Posterior cingulate gyrus (tissue), 11 donors: Measurements from ENCODE around the gene PLEKHO1.

ENCODE experiments used
- DNase-seq, 10 donors: peaks; one replicate each; pipeline versions ENCODE4 v3.0.0 to v3.0.0-alpha.2; 2020 to 2021; ENCODE audit warnings: mixed read lengths in 3 of 10
- intact Hi-C: fragments of 100-400 bp; cut with DNase I; formaldehyde crosslinking; loops from one replicate; pipeline ENCODE4 v1.15.1; 2023

The PLEKHO1 gene

DNA sequence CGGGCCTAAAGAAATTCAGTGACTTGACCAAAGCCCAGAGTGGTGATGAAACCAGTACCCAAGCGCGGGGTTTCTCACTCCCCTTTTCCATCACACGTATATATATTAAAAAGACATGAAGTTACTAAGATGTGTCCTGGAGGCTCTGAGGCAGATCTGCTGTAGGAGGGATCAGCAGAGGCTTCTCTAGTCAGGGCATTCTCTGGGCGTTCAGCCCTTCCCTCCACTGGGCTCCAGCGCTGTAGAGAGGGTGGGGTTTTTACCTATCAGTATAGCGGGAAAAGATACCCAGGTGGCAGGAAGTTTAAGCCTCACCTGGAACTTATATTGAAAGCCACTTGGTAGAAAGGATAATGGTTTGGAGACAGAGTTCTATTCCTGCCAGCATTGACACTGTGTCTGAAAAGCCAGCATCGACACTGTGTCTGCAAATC, 862 bp upstream of the PLEKHO1 start:
- intact Hi-C loops, result no loop called here
- DNase-seq, result no peak

DNA sequence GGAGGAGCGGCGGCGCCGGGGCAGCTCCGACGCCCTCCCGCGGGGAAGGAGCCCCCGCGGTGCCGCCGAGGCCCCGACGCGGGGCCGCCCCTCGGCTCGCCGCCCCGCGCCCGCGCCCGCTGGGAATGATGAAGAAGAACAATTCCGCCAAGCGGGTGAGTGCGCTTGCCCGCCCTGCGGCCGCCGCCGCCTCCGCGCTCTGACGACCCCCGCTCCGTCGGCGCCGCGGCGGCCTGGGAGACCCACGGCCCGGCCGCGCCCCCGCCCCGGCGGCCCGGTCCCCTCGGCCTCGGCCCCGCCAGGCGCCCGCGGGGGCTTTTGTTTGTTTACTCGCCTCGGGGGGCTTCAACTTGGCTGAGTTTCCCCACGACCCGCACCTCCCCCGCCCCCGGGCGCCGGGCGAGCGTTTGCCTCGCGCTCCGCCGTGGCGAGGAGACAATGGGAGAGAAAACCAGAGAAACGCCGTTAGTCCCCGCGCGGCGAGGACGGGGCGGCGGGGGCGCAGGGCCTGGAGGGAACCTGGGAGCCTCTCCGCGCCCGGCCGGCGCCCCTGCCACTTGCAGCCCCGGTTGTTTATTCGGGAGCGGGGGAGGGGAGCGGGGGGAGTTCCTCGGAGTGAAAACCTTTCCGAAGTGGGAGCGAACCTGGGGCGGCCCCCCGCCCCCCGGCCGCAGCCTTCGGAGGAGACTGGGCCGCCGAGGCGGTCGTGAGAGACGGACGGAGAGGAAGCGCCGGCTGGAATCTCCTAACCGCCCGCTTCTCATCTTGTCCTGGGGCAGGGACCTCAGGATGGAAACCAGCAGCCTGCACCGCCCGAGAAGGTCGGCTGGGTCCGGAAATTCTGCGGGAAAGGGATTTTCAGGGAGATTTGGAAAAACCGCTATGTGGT, 661 bp downstream of the PLEKHO1 start:
- peak in 4 of 10 donors; percentile 21 to 82 (median 51) for DNase-seq
- intact Hi-C loops, result no loop called here

DNA sequence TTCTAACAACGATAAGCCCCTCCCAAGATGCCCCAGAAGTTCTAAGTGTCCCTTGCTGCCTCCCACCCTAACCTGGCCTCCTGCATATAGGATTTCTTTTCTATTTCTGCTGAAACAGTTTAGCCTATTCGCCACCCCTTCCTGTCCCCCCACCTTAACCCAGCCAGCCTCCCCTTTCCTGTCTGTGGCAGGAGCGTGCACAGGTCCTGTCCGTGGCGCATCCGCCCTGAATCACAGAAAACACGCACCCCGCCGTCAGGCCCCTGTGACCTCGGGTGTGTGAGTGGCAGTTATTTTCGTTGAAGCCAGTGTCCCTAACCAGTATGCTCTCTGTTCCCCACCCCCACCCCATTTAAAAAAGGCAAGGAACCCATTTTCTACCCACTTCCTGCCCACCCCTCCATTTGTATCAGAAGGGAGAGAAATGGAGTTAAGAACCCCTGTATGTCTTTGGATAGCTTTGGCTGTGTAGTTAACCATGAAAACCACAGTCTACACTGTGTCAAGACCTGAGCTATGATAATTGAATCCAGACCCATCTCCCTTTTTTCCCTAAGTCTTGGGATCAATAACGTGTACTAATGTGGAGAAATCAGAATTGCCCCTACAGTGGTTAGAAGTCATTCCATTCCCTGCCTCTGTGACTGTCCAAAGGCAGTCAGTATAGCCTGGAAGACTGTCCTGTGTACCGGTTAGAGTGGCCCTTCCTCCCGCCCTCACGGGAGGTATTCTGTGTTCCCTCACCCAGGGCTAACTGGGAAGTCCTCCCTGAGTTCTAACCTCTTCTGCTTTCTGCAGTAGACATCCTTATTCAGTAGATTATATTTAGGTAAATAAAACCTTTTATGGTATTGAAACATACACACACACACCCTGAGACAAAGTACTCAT, 1.8 kb downstream of the PLEKHO1 start:
- peak in 1 of 10 donors; percentile 87 for DNase-seq
- intact Hi-C loops, result no loop called here

DNA sequence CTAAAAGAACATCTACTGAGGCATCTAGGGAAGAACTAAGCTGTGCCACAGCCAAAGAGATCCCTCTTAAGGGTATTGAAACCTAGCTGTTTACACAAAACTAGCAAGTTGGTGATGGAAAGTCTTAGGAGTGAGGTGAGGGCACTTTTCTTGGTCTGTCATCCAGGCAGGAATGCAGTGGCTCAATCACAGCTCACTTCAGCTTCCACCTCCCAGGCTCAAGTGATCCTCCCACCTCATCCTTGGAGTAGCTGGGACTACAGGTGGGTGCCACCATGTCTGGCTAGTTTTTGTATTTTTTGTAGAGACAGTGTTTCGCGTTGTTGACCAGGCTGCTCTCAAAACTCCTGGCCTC, 2.4 kb downstream of the PLEKHO1 start:
- intact Hi-C loops, result no loop called here
- DNase-seq, result no peak

DNA sequence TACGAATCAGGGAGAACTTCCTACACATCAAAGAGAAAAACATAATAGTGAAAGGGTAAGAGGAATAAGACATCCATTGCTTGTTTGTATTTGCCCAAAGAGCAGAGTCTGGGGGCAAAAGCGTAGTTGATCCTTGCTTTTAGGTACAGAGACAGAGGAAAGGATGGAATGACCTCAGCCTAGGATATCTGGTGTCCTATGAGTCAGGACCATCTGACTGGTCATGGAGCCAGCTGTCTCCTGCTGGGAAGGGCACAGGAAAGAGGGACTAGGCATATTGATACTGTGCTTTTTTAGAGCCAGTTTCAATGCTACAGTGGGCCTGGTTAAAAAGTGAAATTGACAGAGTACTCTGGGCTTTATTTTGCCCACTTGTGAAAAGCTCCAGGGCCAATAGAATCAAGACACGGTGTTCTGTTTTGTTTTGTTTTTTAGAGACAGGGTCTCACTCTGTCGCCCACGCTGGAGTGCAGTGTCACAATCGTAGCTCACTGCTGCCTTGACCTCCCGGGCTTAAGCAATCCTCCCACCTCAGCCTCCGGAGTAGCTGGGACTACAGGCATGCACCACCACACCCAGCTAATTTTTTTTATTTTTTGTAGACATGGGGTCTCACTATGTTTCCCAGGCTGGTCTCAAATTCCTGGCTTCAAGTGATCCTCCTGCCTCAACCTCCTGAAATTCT, 3.2 kb downstream of the PLEKHO1 start:
- DNase-seq, result no peak
- intact Hi-C loops, result no loop called here

DNA sequence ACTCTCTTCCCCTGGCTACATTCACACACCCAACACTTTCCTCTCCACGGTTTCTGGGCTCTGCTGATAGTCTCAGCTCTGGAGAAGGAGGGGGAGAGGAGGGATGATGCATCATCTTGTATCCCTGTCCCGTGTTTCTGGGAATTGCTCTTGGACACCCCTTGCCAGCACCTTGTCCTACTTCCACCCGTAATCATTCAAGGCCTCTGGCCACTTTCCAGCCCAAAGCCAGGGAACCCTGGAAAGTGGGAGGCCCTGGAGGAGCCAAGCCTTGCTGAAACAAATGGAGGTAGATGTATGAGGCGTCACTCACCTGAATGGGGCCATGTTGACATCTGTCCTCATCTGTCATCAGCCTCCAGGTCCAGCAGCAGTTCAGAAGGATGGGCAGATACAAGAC, 4.4 kb downstream of the PLEKHO1 start:
- no peak for DNase-seq
- intact Hi-C loops, result loop anchor here (2.0 kb wide), 1 partner anchor 67 kb away; no protein-coding TSS in a partner anchor

DNA sequence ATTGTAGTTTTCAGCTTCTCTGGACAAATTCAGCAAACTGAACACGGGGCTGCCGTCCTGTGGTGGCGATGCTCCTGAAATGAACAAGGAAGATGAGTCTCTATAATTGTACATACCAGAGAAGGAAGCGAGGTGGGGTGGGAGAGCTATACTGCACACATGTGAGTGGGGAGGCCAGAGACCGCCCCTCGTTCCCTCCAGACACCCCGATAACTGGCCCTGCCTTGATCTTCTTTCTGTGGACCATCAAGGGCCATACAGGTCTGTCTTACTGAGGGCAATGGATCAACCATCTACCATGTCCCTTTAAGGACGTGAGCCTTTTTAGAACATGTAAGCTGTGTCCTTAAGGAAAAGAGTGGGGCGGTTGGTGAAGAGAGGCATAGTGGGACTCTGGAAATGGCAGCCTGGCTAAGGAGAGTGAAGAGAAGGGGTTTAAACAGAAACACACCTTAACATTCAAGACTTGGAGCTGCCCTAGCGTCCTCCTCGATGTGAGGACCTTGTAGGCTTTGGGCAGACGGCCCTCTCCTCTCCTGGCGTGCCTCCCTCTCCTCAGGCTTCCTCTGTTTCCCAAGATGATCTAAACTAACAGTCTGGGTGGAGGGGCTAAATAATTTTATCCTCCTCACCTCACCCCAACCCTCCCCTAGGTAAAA, 5.8 kb downstream of the PLEKHO1 start:
- intact Hi-C loops, result loop anchor here (2.0 kb wide), 1 partner anchor 69 kb away; no protein-coding TSS in a partner anchor
- no peak for DNase-seq

DNA sequence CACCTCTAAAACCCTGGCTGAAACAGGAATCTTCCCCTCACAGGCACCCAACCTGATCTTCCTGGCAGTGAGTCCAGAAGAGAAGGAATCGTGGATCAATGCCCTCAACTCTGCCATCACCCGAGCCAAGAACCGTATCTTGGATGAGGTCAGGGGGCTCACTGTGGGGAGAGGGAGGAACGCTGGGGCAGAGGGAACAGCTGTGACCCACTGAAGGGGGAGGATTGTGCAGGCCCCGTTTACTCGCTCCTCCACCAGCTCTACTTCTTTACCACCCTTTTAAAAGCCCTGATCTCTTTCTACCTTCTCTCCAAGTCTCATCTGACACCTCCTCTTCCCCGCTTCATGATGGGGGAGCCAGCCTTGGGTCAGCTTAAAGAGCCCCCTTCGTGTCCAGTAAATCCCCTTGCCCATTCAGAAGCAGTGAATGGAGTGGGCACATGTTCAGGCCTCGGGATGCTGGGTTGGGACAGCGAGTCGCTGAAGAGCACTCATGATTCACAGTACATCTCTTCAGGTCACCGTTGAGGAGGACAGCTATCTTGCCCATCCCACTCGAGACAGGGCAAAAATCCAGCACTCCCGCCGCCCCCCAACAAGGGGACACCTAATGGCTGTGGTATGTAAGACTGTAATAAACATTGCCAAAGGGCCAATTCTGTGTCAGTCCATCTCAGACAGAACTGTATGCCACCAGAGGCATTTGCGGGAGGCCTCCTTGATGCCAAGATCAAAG, 7.3 kb downstream of the PLEKHO1 start:
- DNase-seq, result no peak
- intact Hi-C loops, result no loop called here

DNA sequence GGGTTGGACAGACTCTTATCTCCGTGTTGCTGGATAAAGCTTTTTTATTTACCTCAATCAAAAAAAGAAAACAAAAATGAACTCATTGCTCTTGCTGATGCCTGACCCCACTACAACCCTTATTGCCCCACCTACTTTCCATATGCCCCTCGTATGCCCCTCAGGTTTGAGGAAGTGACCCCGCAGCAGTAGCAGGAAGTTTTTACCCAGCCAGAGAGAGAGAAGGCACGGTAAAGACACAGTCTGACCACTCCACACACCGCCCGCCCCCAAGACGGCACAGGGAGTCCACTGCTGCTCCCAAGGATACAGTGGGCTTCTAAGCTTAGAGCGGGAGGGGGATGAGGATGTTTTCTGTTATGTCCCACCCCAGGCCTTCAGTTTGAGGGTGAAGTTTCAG, 9.8 kb downstream of the PLEKHO1 start:
- no peak for DNase-seq
- intact Hi-C loops, result no loop called here

DNA sequence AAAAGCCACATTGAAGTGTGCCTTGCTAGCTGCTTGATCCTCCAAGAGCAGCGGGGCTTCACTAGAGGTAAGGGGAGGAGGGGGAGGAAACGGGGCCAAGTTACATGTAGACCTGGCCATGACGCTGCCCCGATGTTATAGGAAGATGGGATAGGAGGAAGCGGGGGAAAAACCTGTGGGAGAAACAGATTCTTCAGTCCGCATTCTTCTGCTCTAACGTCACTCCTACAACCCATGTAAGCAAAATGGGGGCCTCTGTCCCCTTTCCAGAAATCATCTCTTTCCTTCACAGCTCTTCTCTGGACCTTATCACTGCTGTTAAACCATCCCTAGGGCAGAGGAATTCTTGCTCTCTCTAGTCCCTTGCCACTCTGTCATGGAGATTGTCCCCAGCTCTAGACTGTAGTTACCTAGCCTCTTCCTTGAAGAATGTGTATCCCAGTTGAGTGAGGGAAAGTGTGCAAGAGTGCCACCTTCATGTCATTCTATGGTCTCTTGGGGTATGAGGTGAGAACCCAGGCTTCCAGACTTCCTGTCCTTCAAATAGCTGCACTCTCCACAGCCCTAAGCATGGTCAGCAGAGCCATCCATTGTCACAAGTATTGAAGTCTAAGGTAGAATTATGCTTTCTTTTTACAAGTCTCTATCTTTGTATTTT, 11.4 kb downstream of the PLEKHO1 start:
- no peak for DNase-seq
- intact Hi-C loops, result loop anchor here (10.0 kb wide), 1 partner anchor 196 kb away; no protein-coding TSS in a partner anchor

DNA sequence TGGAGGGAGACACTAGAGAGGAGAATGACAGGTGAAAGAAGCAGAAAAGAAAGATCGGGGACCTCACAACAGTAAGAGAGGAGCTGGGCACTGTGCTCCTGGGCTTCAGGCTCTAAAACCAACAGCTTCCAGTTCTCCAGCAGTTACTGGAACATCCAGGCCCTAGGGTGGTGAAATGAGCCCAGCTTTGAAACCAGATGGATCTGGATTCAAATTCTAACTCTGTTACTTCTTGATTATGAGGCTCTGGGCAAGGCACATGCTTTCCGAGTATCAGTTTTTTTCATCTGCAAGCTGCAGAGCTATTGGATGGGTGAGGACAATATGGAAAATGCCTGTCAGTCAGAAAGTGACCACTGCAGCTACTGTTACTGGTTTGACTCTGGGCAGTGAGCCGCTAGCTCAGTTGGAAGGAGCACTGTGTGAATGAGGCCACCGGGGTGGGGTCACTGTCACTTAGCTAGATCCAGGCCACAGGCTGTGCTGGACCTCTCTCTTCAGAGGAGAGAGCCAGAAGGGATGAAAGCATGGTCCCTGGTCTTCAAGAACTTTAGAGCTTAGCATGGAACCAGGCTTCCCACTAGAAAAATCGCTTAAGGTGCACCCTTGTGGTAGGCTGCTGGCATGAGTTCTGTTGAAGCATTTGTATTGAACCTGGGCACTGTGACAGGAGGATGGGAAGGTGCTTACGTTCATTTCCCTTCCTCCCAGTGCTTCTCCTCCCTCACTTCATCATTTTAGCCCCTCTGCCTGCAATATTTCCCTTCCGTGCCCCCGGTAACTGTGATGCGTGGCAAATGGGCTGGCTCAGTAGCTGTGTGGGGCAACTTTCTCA, 12.2 kb downstream of the PLEKHO1 start:
- intact Hi-C loops, result loop anchor here (10.0 kb wide), 1 partner anchor 197 kb away; no protein-coding TSS in a partner anchor
- no peak for DNase-seq

DNA sequence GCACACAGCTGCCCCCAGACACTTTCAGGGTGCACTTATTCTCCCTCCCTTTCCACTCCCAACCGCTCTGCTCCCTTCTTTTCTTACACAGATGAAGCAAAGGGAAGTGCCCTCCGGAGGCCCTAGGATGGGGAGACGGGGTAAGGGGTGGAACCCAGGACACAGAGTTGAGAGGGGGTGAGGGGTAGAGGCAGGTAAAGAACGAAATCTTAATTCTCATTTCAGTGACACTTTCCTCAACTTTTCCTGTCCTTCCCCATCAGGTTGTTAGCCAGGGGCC, 12.8 kb downstream of the PLEKHO1 start:
- intact Hi-C loops, result loop anchor here (10.0 kb wide), 1 partner anchor 198 kb away; no protein-coding TSS in a partner anchor

DNA sequence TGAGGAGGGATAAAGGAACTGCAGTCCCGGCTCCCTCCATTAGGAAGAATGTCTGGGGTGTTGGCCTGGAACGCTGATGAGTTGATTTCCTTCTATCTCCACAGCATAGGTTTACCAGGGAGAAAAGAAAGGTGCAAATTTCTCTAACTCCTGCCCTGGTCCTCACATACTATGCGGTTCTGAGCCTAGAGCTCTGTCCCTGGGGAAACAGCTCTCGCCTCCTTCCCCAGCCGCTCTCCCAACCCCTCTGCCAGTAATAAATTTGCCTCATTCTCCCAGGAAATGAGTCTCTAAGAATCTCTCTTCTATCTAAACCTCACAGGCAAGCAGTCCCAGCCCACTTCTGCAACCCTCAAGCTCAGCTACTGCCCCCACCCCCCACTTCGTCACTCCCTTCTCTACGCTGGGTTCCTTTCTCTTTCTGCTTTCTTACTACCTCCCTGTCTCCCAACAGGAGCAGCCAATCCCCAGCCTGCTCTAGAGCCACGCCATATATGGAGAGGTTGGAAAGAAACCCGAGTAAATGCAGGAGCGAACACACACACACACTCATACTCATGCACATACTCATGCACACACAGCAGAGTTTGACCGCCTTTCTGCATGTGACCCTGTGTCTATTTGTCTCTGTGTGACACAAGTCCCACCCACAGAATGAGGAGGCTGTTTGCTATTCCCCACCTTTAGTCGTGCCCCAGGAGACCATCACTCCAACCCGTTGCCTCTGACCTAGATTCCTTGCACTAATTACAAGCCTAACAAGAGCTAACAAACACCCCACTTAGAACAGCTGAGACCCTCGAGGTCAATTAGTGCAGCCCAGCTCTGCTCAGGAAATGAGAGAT, 13.4 kb downstream of the PLEKHO1 start:
- peak; percentile 43 to 96 (median 79) for DNase-seq
- intact Hi-C loops, result loop anchor here (10.0 kb wide), 1 partner anchor 198 kb away; no protein-coding TSS in a partner anchor

More for the DNA sequence above, 12.8 kb downstream of the PLEKHO1 start:
- no peak for DNase-seq

DNA sequence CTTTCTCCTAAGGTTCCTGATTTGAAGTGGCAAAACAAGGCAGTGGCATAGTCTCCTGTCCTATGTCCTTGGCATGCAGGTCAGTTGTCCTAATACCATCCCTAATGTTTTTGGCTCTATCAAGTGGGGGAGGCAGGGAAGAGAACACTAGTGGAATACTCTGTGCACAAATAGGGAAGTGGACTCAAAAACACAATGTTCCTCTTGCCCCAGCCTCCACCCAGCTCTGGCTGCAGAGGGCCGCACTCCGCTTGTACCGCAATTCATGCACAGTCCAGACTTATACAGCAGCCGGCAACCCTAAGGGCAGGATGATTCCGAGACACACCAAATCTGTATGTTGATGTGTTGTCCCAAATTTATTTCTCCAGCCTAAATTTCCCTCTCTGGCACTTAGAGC, 14.5 kb downstream of the PLEKHO1 start:
- no peak for DNase-seq
- intact Hi-C loops, result loop anchor here (10.0 kb wide), 1 partner anchor 199 kb away; no protein-coding TSS in a partner anchor

DNA sequence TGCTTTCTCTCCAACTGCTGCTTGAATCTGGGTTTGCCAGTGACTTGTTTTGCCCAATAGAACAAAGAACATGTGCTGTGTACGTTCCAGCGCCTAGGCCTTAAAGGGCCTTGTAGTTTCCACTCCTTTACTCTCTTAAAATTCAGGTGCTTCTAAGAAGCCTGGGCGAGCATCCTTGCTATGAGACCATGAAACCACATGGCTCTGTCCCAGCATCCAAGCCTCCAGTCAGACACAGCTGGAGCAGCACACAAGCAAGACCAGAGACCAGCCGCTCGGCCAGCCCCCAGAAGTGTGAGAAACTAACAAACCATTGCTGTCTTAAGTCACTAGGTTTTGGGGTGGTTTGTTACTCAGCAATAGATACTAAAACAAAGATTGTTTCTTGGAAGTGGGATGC, 15.1 kb downstream of the PLEKHO1 start:
- intact Hi-C loops, result loop anchor here (5.0 to 10.0 kb wide), 2 partner anchors 92 to 200 kb away; no protein-coding TSS in a partner anchor
- no peak for DNase-seq

DNA sequence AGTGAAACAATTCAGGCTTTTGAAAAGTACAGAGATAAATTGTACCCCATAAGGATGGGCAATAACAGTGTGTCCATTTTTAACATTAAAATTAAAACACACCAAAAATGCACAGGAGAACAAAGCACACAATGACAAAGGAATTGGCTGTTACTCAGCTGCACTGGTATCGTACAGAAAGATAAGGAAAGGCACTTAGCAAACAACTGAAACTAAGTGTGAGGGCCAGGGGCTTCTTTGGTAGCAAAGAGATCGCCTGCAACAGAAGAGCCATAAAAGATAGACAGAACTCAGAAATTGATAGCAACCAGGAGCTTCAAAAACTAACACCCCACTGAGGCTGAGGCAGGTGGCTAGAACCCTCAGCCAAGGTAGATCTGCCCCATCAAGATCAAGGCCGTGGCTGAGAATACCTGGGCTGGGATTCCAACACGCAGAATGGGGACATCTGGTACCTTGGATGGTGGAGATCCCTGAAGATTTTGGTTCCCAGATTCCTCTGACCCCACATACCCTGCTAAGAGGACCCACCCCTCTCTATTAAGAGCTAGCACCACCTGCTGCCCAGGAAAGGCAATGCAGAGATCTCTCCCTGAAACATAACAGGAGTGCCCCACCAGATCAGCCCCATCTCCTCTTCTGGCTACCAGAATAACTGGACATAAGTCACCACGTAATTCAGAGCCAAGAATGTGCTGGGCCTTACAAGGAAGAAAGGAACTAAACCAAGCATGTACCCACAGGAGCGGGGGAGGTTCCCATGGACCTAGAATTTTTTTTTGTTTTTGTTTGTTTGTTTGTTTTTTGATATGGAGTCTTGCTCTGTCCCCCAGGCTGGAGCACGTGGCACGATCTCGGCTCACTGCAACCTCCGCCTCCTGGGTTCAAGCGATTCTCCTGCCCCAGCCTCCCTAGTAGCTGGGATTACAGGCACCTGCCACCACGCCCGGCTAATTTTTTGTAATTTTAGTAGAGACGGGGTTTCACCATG, 16.2 kb downstream of the PLEKHO1 start:
- no peak for DNase-seq
- intact Hi-C loops, result loop anchor here (5.0 to 10.0 kb wide), 2 partner anchors 94 to 201 kb away; no protein-coding TSS in a partner anchor
